SK-N-MC (cell line): ENCODE measurements around the gene LSAMP.
"Not testable (repeated sequence)": the region's sequence is repeated elsewhere in the genome, so short reads cannot be mapped to it uniquely, and the experiment has no call there.

ENCODE experiments used
- DNase-seq: peaks from one replicate; pipeline ENCODE4 v3.0.0-alpha.2; 2011; ENCODE audit warnings: low read depth, low spot score
- H3K27ac ChIP-seq: fragments of 200-600 bp; sonication (generic); 2 replicates; pipeline ENCODE4 v1.5.1; 2016; ENCODE audit warnings: mixed run types
- H3K36me3 ChIP-seq: fragments of 200-600 bp; sonication (generic); 2 replicates; pipeline ENCODE4 v1.6.1; 2017; ENCODE audit warnings: antibody characterized with exemption, low read length, mixed read lengths; ENCODE audit not compliant: insufficient read depth
- H3K4me3 ChIP-seq: fragments of 200-600 bp; sonication (generic); 2 replicates; pipeline ENCODE4 v1.5.1; 2016
- H3K9ac ChIP-seq: fragments of 200-600 bp; sonication (generic); 2 replicates; pipeline ENCODE4 v1.8.0; 2017; ENCODE audit warnings: mixed run types, mixed read lengths; ENCODE audit not compliant: insufficient read length
- H3K9me3 ChIP-seq: fragments of 200-600 bp; sonication (generic); 2 replicates; pipeline ENCODE4 v1.6.1; 2017; ENCODE audit warnings: low read depth, mild to moderate bottlenecking, antibody characterized with exemption, low read length, moderate library complexity, mixed read lengths
- EZH2 ChIP-seq: fragments of 200-600 bp; sonication (generic); IDR thresholded peaks from one replicate; pipeline ENCODE4 v1.6.1; 2017; ENCODE audit warnings: antibody characterized with exemption
- FOXP2 ChIP-seq: optimal IDR thresholded peaks from 2 replicates; pipeline ENCODE3; 2011; ENCODE audit warnings: mild to moderate bottlenecking, moderate library complexity; ENCODE audit not compliant: insufficient read depth; ENCODE audit errors: extremely low read length, control extremely low read depth
- POLR2AphosphoS5 ChIP-seq: IDR thresholded peaks from 2 replicates; pipeline ENCODE4 v1.6.1; 2012; ENCODE audit warnings: mild to moderate bottlenecking, low read depth, low read length, borderline replicate concordance

Gene LSAMP

GRCh38 chr3:115859002-115859807, 586.1 kb downstream of the LSAMP start:
- peak; percentile 66 for TF ChIP-seq POLR2AphosphoS5
- TF ChIP-seq FOXP2, result no peak
- DNase-seq, result peak; percentile 99
- Histone ChIP-seq H3K27ac (peak overlapping the region; percentile 100), H3K9me3 (no peaks in the 10 kb centered on the region), H3K36me3 (no peaks in the 10 kb centered on the region), H3K9ac (peak overlapping the region; percentile 77), H3K4me3 (peak overlapping the region; percentile 69)

GRCh38 chr3:115857518-115858136, 587.7 kb downstream of the LSAMP start:
- Histone ChIP-seq H3K9ac (peak overlapping the region; percentile 77), H3K9me3 (no peaks in the 10 kb centered on the region), H3K27ac (peak overlapping the region; percentile 100), H3K36me3 (0 out of 2 replicates have a peak, but pooled peaks cover 2% of the 10 kb centered on the region), H3K4me3 (peak overlapping the region; percentile 21; the same call in 1 of the 2 replicates)
- no peak for DNase-seq
- TF ChIP-seq EZH2 (no peak), POLR2AphosphoS5 (no peak; the same call in 1 of the 2 replicates), FOXP2 (no peak)

- no peak for DNase-seq
- Histone ChIP-seq H3K36me3 (peaks cover 19% of the 10 kb centered on the region), H3K9me3 (no peaks in the 10 kb centered on the region), H3K4me3 (no peak overlapping the region), H3K9ac (no peak overlapping the region), H3K27ac (peak overlapping the region; percentile 100)
- TF ChIP-seq EZH2 (no peak), POLR2AphosphoS5 (no peak), FOXP2 (no peak)
These were observed 589.4 kb downstream of the LSAMP start for GRCh38 chr3:115855911-115856310.

GRCh38 chr3:115853104-115853503, 592.2 kb downstream of the LSAMP start:
- Histone ChIP-seq H3K9ac (no peak overlapping the region), H3K27ac (peak overlapping the region; percentile 49; the same call in 1 of the 2 replicates)

GRCh38 chr3:115852278-115852677, 593.0 kb downstream of the LSAMP start:
- H3K9me3 ChIP-seq, result no peaks in the 10 kb centered on the region
- H3K36me3 ChIP-seq, result peaks cover 46% of the 10 kb centered on the region
- H3K4me3 ChIP-seq, result no peak overlapping the region
- no peak for DNase-seq
- TF ChIP-seq EZH2, result no peak
- no peak for TF ChIP-seq FOXP2
- TF ChIP-seq POLR2AphosphoS5, result no peak
- H3K27ac ChIP-seq, result peak overlapping the region; percentile 61
- no peak overlapping the region for H3K9ac ChIP-seq

More at GRCh38 chr3:115853104-115853503, 592.2 kb downstream of the LSAMP start:
- Histone ChIP-seq H3K9me3 (no peaks in the 10 kb centered on the region), H3K36me3 (peaks cover 37% of the 10 kb centered on the region), H3K4me3 (no peak overlapping the region)
- DNase-seq, result no peak
- TF ChIP-seq FOXP2 (no peak), POLR2AphosphoS5 (no peak), EZH2 (no peak)

- TF ChIP-seq POLR2AphosphoS5 (no peak), FOXP2 (no peak), EZH2 (no peak)
- Histone ChIP-seq H3K4me3 (no peak overlapping the region), H3K9ac (no peak overlapping the region), H3K36me3 (peaks cover 51% of the 10 kb centered on the region), H3K27ac (no peak overlapping the region), H3K9me3 (no peaks in the 10 kb centered on the region)
- no peak for DNase-seq
These were observed 593.7 kb downstream of the LSAMP start for GRCh38 chr3:115851571-115851970.

GRCh38 chr3:115848641-115849040, 596.6 kb downstream of the LSAMP start:
- Histone ChIP-seq H3K4me3 (no peak overlapping the region), H3K9me3 (no peaks in the 10 kb centered on the region), H3K36me3 (peaks cover 53% of the 10 kb centered on the region), H3K27ac (no peak overlapping the region), H3K9ac (no peak overlapping the region)
- TF ChIP-seq FOXP2 (no peak), POLR2AphosphoS5 (no peak), EZH2 (no peak)
- DNase-seq, result no peak

- no peak for TF ChIP-seq FOXP2
- no peak for TF ChIP-seq EZH2
- no peak for TF ChIP-seq POLR2AphosphoS5
- no peaks in the 10 kb centered on the region for H3K9me3 ChIP-seq
- no peak for DNase-seq
- no peak overlapping the region for H3K9ac ChIP-seq
- H3K4me3 ChIP-seq, result no peak overlapping the region
- H3K36me3 ChIP-seq, result peaks cover 59% of the 10 kb centered on the region
- peak overlapping the region; percentile 21; the same call in 1 of the 2 replicates for H3K27ac ChIP-seq
These were observed 599.3 kb downstream of the LSAMP start for GRCh38 chr3:115845986-115846385.

- not testable (repeated sequence) for H3K4me3 ChIP-seq, H3K9me3 ChIP-seq, DNase-seq, H3K9ac ChIP-seq
- H3K36me3 ChIP-seq, result peaks cover 60% of the 10 kb centered on the region
- peak overlapping the region; percentile 99 for H3K27ac ChIP-seq
These were observed 600.6 kb downstream of the LSAMP start for GRCh38 chr3:115844729-115845128.
